ENCODE measurements around the gene MSI2.

MSI2 gene

DNA sequence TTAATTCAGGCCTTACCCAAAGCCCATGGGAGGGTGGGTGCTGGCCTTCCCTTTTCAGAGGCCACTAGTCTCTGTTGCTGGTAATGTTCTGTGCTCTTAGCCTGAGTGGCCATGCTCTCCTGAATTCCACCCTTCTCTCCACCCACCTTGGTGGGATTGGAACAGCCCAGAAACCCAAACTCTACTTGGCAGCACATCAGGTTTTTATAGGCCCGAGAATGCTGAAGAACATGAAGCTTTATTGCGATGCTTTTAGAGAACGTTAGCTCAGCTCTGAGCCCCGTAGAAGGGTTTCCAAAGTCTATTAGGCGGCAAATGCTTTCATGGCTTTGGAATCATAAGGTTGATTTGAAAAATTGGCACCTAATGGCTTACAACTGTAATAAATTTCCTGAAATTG lies 209.3 kb downstream of the MSI2 start:
- Histone ChIP-seq H3K4me3 (ENCODE audit: low read length) (no peak overlapping the region), H3K4me1 (ENCODE audit: control insufficient read depth, insufficient read depth, low read length) (no peaks in the 10 kb centered on the region), H3K36me3 (ENCODE audit: control insufficient read depth, insufficient read depth, low read length) (no peaks in the 10 kb centered on the region), H3K9ac (ENCODE audit: low read length) (no peak overlapping the region), H3K27me3 (ENCODE audit: control insufficient read depth, insufficient read depth, low read length) (no peaks in the 10 kb centered on the region), H3K9me3 (ENCODE audit: control insufficient read depth, low read length) (no peaks in the 10 kb centered on the region)

DNA sequence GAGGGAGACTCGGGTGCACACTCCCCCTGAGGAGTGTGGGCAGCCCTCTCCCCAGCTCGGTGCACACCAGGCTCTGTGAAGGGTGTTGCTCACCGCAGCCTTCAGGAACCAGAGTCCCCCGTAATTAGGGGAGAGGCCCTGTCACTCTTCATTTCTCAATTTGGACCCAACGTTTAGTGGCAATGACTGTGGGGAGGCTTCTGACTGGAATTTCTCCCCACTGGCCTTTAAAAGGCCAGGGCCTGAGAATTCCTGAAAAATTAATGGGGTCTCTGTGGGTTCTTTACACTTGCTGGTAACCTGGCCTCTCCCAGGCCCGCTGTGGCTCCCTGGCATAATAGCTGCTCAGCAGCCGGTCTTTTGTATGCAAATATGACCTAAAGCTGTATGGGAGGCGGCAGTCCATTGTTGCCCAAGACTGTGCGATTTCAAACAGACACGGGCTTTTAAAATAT lies 209.7 kb downstream of the MSI2 start:
- H3K36me3 ChIP-seq (ENCODE audit: control insufficient read depth, insufficient read depth, low read length), result no peaks in the 10 kb centered on the region
- H3K9me3 ChIP-seq (ENCODE audit: control insufficient read depth, low read length), result no peaks in the 10 kb centered on the region
- H3K9ac ChIP-seq (ENCODE audit: low read length), result no peak overlapping the region
- H3K27me3 ChIP-seq (ENCODE audit: control insufficient read depth, insufficient read depth, low read length), result no peaks in the 10 kb centered on the region
- no peak overlapping the region for H3K4me3 ChIP-seq (ENCODE audit: low read length)
- no peaks in the 10 kb centered on the region for H3K4me1 ChIP-seq (ENCODE audit: control insufficient read depth, insufficient read depth, low read length)

DNA sequence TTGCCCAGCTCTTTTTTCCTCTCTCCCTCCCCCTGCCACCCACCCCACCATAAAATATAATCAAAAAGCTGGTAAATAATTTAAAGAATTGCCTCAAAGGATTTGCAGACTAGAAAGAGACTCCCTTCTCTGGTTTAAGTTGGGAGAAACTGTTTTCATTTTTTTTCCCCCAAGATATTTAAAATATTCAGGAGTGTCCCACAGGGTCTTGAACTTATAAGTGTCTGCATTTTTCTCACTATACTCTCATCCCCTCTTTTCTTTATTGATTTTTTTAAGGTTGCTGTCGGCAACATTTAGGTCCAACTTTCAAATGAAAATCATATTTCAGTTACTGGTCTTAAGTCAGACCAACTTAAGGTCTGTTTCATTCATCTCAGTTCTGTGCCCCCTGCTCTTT lies 210.2 kb downstream of the MSI2 start:
- no peaks in the 10 kb centered on the region for H3K27me3 ChIP-seq (ENCODE audit: control insufficient read depth, insufficient read depth, low read length)
- H3K4me3 ChIP-seq (ENCODE audit: low read length), result no peak overlapping the region
- H3K36me3 ChIP-seq (ENCODE audit: control insufficient read depth, insufficient read depth, low read length), result no peaks in the 10 kb centered on the region
- H3K9ac ChIP-seq (ENCODE audit: low read length), result no peak overlapping the region
- H3K4me1 ChIP-seq (ENCODE audit: control insufficient read depth, insufficient read depth, low read length), result no peaks in the 10 kb centered on the region
- no peaks in the 10 kb centered on the region for H3K9me3 ChIP-seq (ENCODE audit: control insufficient read depth, low read length)

DNA sequence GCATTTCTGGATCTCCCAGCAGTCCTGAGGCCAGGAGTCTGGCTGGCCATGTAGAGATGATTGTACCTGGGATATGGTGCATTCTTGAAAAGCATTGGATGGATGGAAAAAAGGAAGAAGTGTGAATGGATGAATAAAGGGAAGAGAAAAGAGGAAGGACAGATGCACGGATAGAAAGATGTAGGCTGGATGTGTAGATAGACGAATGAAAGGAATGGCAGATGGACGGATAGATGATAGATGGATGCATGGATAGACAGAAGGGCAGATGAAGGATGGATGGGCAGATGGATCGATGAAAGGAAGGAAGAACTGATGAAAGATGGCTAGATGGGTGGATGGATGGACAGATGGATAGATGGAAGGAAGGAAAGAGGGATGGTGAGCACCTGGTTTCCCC lies 210.9 kb downstream of the MSI2 start:
- Histone ChIP-seq H3K4me1 (ENCODE audit: control insufficient read depth, insufficient read depth, low read length) (no peaks in the 10 kb centered on the region), H3K36me3 (ENCODE audit: control insufficient read depth, insufficient read depth, low read length) (no peaks in the 10 kb centered on the region), H3K9me3 (ENCODE audit: control insufficient read depth, low read length) (no peaks in the 10 kb centered on the region), H3K9ac (ENCODE audit: low read length) (no peak overlapping the region), H3K27me3 (ENCODE audit: control insufficient read depth, insufficient read depth, low read length) (no peaks in the 10 kb centered on the region), H3K4me3 (ENCODE audit: low read length) (no peak overlapping the region)

DNA sequence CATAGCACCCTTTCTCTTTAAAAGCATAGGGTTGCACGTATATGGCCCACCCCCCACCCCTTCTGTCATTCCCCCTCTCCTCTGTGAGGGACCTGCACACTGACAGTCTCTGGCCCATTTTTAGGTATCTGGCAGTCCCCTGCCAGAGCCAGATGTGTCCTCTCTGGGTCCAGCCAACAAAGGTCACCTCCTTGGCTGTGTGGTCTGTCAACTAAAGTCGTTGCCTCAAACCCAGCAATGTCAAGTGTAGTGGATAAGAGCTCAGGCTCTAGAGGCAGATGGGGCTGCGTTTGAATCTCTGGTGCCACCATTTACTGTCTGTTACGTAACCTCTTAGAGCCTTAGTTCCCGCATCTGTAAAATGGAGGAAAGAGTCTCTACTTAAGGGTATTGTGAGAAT lies 211.5 kb downstream of the MSI2 start:
- Histone ChIP-seq H3K36me3 (ENCODE audit: control insufficient read depth, insufficient read depth, low read length) (no peaks in the 10 kb centered on the region), H3K9me3 (ENCODE audit: control insufficient read depth, low read length) (no peaks in the 10 kb centered on the region), H3K4me3 (ENCODE audit: low read length) (no peak overlapping the region), H3K9ac (ENCODE audit: low read length) (no peak overlapping the region), H3K27me3 (ENCODE audit: control insufficient read depth, insufficient read depth, low read length) (no peaks in the 10 kb centered on the region), H3K4me1 (ENCODE audit: control insufficient read depth, insufficient read depth, low read length) (no peaks in the 10 kb centered on the region)

DNA sequence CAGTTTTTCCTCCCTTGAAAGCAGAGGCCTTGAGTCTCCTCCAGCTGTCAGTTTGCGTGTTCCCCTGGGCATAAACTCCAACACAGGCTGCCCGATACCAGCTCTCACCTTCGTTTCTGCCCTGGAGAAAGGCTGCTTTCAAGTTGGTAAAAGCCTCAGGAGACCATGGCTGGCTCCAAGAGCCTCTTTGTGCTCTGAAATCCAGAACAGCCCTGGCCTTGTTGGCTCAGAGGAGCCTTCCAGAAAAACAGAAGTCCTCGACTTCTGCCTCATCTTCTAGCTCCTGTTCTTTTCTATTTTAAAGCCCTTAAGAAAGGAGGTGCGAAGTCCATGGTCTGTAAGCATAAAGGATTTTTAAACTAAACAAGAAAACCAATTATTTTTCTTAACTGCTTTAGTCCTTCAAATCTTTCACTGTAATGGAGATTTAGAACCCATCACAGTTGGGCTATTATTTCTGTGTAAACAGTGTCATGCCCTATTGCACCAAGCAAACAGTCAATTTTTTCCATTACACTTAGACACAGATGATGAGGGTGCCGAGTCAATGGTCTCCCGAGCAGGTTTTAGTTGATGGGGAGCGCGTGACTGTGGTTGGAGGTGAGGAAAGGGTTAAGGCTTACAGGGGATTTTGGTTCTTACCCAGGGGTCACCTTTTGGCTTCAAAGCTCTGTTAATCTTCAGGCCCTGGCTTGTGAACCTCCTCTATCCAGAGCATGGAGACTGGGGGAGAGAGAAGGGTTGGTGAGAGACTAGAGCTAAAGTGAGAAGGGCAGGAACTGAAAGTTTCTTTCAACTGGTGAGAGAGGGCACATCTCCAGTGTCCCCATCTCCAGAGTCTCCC lies 212.8 kb downstream of the MSI2 start:
- no peaks in the 10 kb centered on the region for H3K27me3 ChIP-seq (ENCODE audit: control insufficient read depth, insufficient read depth, low read length)
- H3K36me3 ChIP-seq (ENCODE audit: control insufficient read depth, insufficient read depth, low read length), result no peaks in the 10 kb centered on the region
- no peaks in the 10 kb centered on the region for H3K4me1 ChIP-seq (ENCODE audit: control insufficient read depth, insufficient read depth, low read length)
- H3K9ac ChIP-seq (ENCODE audit: low read length), result no peak overlapping the region
- no peaks in the 10 kb centered on the region for H3K9me3 ChIP-seq (ENCODE audit: control insufficient read depth, low read length)
- no peak overlapping the region for H3K4me3 ChIP-seq (ENCODE audit: low read length)

DNA sequence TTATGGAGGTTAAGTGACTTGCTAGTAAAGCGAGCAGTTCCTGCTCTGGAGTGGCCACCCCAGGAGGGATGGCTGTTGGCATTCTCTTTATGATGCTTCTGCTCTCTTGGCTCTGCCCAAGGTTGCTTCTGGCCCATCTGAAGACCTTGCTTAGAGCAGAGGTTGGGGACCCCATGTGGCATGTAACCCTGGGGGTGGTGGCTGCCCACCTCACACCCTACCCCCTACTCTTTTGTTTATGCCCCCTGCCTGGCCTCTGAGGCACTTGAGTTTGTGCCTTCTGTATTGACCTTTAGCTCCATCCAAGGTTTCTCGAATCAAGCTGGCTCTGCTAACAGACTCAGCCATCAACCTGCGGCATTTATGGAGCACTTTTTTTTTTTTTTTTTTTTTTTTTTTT lies 214.6 kb downstream of the MSI2 start:
- Histone ChIP-seq H3K4me3 (ENCODE audit: low read length) (no peak overlapping the region), H3K9me3 (ENCODE audit: control insufficient read depth, low read length) (no peaks in the 10 kb centered on the region), H3K36me3 (ENCODE audit: control insufficient read depth, insufficient read depth, low read length) (no peaks in the 10 kb centered on the region), H3K27me3 (ENCODE audit: control insufficient read depth, insufficient read depth, low read length) (no peaks in the 10 kb centered on the region), H3K9ac (ENCODE audit: low read length) (no peak overlapping the region), H3K4me1 (ENCODE audit: control insufficient read depth, insufficient read depth, low read length) (no peaks in the 10 kb centered on the region)

DNA sequence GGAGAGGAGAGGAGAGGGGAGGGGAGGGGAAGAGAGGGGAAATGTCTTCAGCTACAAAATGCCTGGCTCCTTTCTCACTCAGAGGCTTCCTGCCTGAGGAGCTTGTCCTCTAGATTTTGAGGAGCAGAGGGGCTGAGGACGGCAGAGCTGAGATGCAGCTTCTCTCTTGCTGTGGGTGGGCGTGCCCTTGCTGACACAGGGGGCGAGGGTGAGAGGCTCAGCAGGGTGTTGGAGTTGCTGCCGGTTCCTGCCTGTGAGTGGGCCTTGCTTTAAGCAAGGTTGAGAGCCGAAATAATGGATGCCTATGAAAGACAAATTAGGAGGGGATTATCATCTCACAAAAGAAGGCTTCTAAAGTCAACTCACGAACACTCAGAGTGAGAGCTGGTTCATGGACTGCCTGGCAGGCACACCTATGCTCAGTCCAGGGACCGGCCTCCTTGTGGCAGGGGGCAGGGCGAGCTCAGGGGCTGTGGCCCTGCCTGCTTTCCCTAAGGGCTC lies 215.6 kb downstream of the MSI2 start:
- no peaks in the 10 kb centered on the region for H3K36me3 ChIP-seq (ENCODE audit: control insufficient read depth, insufficient read depth, low read length)
- no peak overlapping the region for H3K9ac ChIP-seq (ENCODE audit: low read length)
- no peaks in the 10 kb centered on the region for H3K4me1 ChIP-seq (ENCODE audit: control insufficient read depth, insufficient read depth, low read length)
- no peaks in the 10 kb centered on the region for H3K27me3 ChIP-seq (ENCODE audit: control insufficient read depth, insufficient read depth, low read length)
- no peak overlapping the region for H3K4me3 ChIP-seq (ENCODE audit: low read length)
- no peaks in the 10 kb centered on the region for H3K9me3 ChIP-seq (ENCODE audit: control insufficient read depth, low read length)

DNA sequence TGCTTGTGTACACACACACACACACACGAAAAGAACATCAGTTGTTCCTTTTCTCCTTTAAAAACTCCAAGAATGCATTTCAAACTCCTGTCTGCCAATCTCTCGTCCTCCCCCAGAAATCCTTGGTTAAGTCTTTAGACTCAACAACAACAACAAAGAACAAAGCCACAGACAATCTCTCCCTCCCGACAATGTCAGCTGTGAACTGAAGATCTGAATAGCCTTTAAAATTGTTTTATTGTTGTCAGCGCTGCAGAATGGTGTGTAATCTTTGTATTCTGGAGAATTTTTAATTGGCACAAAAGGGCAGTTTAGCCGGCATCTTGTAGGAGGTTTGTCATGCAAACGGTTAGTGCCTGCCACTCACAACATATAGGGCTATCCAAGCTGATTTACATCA lies 219.5 kb downstream of the MSI2 start:
- Histone ChIP-seq H3K9me3 (ENCODE audit: control insufficient read depth, low read length) (no peaks in the 10 kb centered on the region), H3K4me3 (ENCODE audit: low read length) (no peak overlapping the region), H3K27me3 (ENCODE audit: control insufficient read depth, insufficient read depth, low read length) (no peaks in the 10 kb centered on the region), H3K36me3 (ENCODE audit: control insufficient read depth, insufficient read depth, low read length) (no peaks in the 10 kb centered on the region), H3K9ac (ENCODE audit: low read length) (no peak overlapping the region), H3K4me1 (ENCODE audit: control insufficient read depth, insufficient read depth, low read length) (no peaks in the 10 kb centered on the region)

DNA sequence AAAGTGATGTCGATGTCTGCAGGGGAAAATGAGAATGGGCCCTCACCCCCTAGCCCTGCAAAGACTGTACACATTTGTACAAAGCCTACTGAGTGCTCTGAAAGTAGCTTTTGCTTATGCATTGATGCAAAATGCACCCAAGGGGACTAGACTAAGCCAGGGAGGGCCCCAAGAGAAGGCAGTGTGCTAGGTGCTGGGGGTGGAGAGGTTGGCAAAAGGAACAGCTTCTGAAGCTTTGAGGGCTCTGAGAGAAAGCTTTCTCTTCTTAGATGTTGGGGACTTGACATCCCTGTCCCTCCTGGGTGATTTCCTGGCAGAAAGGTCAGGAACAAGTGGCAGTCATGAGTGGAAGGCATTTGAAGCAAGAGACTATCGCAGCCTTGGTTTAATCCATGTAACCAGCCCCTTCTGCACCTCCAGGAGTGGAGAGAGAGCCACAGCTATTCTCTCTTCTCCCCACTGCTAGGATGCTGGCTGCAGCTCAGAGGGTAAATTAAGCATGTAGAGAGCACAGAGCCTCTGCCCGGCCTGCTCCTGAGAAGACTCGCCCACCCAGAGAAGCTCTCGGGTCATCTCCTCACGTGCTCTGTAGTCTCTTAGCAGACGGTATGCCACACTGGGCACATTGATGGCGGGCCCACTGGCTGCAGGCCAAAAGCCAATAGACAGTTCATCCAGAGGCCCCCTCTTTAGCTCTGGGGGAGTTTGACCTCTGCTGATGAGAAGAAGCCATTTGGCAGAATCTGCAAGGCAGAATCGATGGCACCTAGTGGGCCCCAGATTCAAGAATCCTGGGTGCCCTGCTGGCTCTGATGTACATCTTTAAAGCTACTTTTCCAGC lies 221.4 kb downstream of the MSI2 start:
- H3K4me1 ChIP-seq (ENCODE audit: control insufficient read depth, insufficient read depth, low read length), result no peaks in the 10 kb centered on the region

DNA sequence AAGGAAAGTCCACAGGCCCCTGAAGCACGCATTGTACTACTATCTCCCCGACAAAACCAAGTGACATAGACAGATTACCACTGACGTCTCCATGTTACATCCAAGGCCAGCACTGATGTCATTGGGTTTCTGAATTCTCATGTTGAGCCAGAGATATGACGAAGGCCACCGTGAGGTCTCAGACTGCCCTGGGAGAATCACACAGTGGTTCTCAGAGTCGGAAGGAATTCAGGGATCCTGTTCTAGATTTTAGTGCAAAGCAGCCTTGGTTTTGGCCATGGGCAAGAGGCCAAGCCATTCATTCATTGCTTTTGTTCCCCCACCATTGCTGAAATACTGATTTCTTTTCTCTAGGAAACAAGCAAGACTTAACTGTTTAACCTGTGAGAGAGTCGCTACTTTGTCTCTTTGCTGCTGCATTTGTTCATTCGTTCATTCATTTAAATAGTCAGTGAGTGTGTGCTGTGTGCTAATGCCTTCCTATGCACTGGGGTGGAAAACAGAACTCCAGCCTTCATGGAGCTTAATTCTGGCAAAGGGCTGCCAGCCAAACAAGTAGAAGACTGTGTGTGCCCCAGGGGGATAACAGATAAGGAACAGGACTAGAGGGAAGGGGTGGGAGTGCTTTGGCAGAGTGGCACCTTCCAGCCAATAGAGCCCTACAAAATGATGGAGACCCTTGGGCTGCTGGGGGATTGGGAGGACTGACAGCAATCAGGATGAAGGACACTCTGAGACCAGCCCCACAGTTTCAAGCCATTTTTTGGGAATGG lies 222.3 kb downstream of the MSI2 start:
- Histone ChIP-seq H3K4me1 (ENCODE audit: control insufficient read depth, insufficient read depth, low read length) (no peaks in the 10 kb centered on the region), H3K9me3 (ENCODE audit: control insufficient read depth, low read length) (no peaks in the 10 kb centered on the region), H3K4me3 (ENCODE audit: low read length) (no peak overlapping the region), H3K27me3 (ENCODE audit: control insufficient read depth, insufficient read depth, low read length) (no peaks in the 10 kb centered on the region), H3K9ac (ENCODE audit: low read length) (no peak overlapping the region), H3K36me3 (ENCODE audit: control insufficient read depth, insufficient read depth, low read length) (no peaks in the 10 kb centered on the region)

More for the DNA sequence above, 221.4 kb downstream of the MSI2 start:
- Histone ChIP-seq H3K36me3 (ENCODE audit: control insufficient read depth, insufficient read depth, low read length) (no peaks in the 10 kb centered on the region), H3K9me3 (ENCODE audit: control insufficient read depth, low read length) (no peaks in the 10 kb centered on the region), H3K4me3 (ENCODE audit: low read length) (no peak overlapping the region), H3K27me3 (ENCODE audit: control insufficient read depth, insufficient read depth, low read length) (no peaks in the 10 kb centered on the region), H3K9ac (ENCODE audit: low read length) (no peak overlapping the region)
